Mesothelial cell of epicardium (in vitro differentiated cells): ENCODE data around the gene PPL. TPM values are rescaled to one million over a fixed set of nuclear protein-coding genes. Genes with fewer than 3 reads are reported as not detected.
A peak's percentile ranks its signal among the peaks of the same experiment; 100 is the strongest.

Experiments used
- DNase-seq, 2 experiments: peaks; one replicate each; pipeline ENCODE4 v3.0.0; 2021; ENCODE audit warnings: low spot score in 2 of 2; ENCODE audit not compliant: unreplicated experiment in 2 of 2
- H3K27ac Mint-ChIP-seq: 2 replicates; pipeline ENCODE4 v1.8.0; 2021; ENCODE audit warnings: mixed read lengths
- H3K27me3 Mint-ChIP-seq: 2 replicates; pipeline ENCODE4 v1.8.0; 2021; ENCODE audit warnings: low read depth, mixed read lengths
- H3K36me3 Mint-ChIP-seq: 2 replicates; pipeline ENCODE4 v1.8.0; 2021; ENCODE audit warnings: mixed read lengths
- H3K4me1 Mint-ChIP-seq: 2 replicates; pipeline ENCODE4 v1.8.0; 2021; ENCODE audit warnings: mixed read lengths
- H3K4me3 Mint-ChIP-seq: 2 replicates; pipeline ENCODE4 v1.8.0; 2021; ENCODE audit warnings: mild to moderate bottlenecking, moderate library complexity, mixed read lengths
- H3K9me3 Mint-ChIP-seq: 2 replicates; pipeline ENCODE4 v1.8.0; 2021; ENCODE audit warnings: mixed read lengths
- total RNA-seq: library from RNA; stranded (reverse); gene quantifications from 3 replicates; pipeline ENCODE4 v1.2.1, GENCODE V29; 2021
- TF ChIP-seq, protein P1 (sequence below): fragments of 200-600 bp; sonication (generic); IDR thresholded peaks from one replicate; pipeline ENCODE4 v1.5.0; 2021; ENCODE audit warnings: antibody characterized with exemption; ENCODE audit not compliant: unreplicated experiment

Gene PPL
- total RNA-seq, 1 donor from 2014 or later = 36.8 TPM

DNA sequence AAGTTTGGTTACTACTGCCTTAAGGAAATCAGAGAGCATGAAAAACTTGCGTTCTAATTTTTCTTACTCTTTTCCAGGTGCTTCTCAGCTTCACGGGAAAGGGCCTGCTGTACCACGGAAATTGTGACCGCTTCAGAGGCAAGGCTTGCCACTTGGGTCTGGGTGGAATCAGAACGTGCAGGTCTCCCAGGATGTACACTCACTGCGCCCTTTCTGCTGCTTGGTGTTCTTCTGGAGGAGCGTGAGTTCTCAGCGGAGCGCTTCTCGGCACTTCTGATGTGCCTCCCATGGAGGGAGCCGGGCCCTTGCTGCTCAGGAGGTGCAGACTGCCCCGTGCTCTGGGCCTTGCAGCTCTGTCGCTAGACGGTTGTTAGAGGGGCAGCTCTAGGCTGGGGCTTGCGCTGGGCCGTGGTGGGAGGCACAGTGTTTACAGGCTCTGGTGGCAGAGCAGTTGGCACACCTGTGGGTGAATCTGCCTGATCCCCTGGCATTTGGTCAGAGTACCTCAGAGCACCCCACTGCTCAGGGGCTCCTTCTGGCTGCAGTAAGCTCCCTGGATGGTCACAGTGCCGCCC, 56.9 kb downstream of the PPL start:
- H3K4me1 Mint-ChIP-seq = peaks cover 35% of the 10 kb centered on the region
- H3K27ac Mint-ChIP-seq = no peak overlapping the region
- no peak overlapping the region for H3K4me3 Mint-ChIP-seq
- TF ChIP-seq, protein P1, sequence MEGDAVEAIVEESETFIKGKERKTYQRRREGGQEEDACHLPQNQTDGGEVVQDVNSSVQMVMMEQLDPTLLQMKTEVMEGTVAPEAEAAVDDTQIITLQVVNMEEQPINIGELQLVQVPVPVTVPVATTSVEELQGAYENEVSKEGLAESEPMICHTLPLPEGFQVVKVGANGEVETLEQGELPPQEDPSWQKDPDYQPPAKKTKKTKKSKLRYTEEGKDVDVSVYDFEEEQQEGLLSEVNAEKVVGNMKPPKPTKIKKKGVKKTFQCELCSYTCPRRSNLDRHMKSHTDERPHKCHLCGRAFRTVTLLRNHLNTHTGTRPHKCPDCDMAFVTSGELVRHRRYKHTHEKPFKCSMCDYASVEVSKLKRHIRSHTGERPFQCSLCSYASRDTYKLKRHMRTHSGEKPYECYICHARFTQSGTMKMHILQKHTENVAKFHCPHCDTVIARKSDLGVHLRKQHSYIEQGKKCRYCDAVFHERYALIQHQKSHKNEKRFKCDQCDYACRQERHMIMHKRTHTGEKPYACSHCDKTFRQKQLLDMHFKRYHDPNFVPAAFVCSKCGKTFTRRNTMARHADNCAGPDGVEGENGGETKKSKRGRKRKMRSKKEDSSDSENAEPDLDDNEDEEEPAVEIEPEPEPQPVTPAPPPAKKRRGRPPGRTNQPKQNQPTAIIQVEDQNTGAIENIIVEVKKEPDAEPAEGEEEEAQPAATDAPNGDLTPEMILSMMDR = no peak
- no peak for DNase-seq
- H3K9me3 Mint-ChIP-seq = no peaks in the 10 kb centered on the region
- H3K27me3 Mint-ChIP-seq = no peaks in the 10 kb centered on the region
- H3K36me3 Mint-ChIP-seq = peaks cover 37% of the 10 kb centered on the region

DNA sequence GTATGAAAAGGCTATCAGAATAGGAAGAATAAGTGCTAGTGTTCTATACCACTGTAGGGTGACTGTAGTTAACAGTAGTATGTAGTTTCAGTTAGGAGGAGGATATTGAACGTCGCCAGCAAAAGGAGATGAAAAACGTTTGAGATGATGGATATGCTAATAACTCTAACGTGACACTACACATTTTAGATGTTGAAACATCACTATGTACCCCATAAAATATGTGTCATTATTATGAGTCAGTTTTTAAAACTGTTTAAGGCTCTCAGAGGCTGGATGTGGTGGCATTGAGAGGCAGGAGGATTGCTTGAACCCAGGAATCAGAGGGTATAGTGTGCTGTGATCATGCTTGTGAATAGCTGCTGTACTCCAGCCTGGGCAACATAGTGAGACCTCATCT, 57.9 kb downstream of the PPL start:
- peaks cover 34% of the 10 kb centered on the region for H3K4me1 Mint-ChIP-seq
- TF ChIP-seq, protein P1 = no peak
- H3K27ac Mint-ChIP-seq = no peak overlapping the region
- DNase-seq = no peak
- H3K27me3 Mint-ChIP-seq = no peaks in the 10 kb centered on the region
- H3K9me3 Mint-ChIP-seq = no peaks in the 10 kb centered on the region
- H3K36me3 Mint-ChIP-seq = peaks cover 32% of the 10 kb centered on the region
- no peak overlapping the region for H3K4me3 Mint-ChIP-seq

DNA sequence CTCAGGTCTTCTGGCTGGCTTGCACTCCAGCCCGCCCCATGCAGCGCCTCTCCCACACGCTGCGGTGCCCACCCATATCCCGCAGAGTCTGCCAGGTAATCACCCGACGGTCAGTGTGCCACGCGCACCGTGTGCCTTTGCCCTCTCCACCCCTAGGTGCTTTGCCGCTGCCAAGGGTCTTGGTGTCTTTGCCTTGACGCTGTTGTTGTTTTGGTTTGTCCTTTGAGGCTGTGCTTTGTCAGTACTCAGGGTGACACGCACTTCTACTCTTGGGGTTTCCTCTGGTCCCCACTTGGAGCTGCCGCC, 59.6 kb downstream of the PPL start:
- Mint-ChIP-seq H3K4me1 (peaks cover 22% of the 10 kb centered on the region), H3K27ac (peak overlapping the region; percentile 81), H3K36me3 (peaks cover 25% of the 10 kb centered on the region), H3K4me3 (no peak overlapping the region), H3K27me3 (no peaks in the 10 kb centered on the region), H3K9me3 (no peaks in the 10 kb centered on the region)
- TF ChIP-seq, protein P1 = no peak
- no peak for DNase-seq

DNA sequence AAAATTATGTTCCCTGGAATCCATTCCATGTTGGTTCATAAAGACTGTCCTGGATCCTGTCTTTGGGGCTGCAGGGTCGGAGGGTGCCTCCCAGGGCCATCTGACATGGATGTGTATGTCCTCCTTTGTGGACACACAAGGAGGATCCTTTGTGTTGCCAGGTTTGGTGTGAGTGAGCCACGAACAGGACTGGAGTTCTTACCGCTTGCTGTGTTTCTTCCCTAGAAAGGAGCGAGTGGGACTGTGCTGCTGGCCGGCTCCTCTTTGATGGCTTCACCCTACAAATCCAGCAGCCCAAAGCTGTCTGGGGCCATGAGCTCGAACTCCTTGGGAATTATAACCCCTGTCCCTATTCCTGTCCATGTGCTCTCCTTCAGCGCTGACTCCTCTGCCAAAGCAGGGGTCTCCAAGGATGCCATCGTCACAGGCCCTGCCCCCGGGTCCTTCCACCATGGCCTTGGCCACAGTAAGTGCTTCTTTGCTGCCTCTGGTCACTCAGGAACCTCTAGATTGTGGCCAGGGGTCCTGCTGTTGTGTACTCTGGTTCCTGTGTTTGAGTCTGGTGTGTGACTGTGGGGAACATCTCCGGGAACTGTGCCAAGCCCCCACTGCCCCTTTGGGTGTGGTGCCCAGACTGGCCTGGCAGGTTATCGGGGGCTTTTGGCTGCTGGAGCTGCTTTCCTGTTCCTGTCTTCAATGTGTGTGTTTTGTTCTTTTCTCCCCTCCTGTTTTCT, 60.1 kb downstream of the PPL start:
- H3K9me3 Mint-ChIP-seq = no peaks in the 10 kb centered on the region
- no peak overlapping the region for H3K4me3 Mint-ChIP-seq
- H3K27ac Mint-ChIP-seq = peak overlapping the region; percentile 81
- TF ChIP-seq, protein P1 = no peak
- peaks cover 28% of the 10 kb centered on the region for H3K36me3 Mint-ChIP-seq
- H3K27me3 Mint-ChIP-seq = no peaks in the 10 kb centered on the region
- DNase-seq = no peak
- peaks cover 17% of the 10 kb centered on the region for H3K4me1 Mint-ChIP-seq

DNA sequence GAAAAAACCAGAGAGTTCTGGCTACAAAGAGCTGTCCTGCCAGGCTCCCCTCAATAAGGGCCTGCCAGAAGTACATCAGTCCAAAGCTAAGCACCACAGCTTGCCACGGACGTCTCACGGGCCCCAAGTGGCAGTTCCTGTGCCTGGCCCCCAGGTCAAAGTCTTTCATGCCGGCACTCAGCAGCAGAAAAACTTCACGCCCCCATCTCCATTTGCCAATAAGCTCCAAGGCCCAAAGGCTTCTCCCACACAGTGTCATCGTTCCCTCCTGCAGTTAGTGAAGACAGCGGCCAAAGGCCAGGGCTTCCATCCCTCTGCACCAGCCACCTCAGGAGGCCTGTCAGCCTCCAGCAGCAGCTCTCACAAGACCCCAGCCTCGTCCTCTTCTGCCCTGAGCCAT, 62.3 kb downstream of the PPL start:
- no peak overlapping the region for H3K27ac Mint-ChIP-seq
- H3K36me3 Mint-ChIP-seq = peaks cover 37% of the 10 kb centered on the region
- H3K9me3 Mint-ChIP-seq = no peaks in the 10 kb centered on the region
- H3K27me3 Mint-ChIP-seq = no peaks in the 10 kb centered on the region
- peaks cover 9% of the 10 kb centered on the region for H3K4me1 Mint-ChIP-seq
- H3K4me3 Mint-ChIP-seq = no peak overlapping the region
- TF ChIP-seq, protein P1 = no peak
- no peak for DNase-seq
